HEK293 (cell line): Measurements from ENCODE around the gene CTIF.

Experiments
- CTCF ChIA-PET: fragments of 350-600 bp; formaldehyde crosslinking; extraction: SDS; loops from one replicate; lab custom pipeline; 2021; ENCODE audit warnings: antibody characterized with exemption; lab: Yijun Ruan, JAX
- POLR2A ChIA-PET: fragments of 300-600 bp; formaldehyde crosslinking; extraction: SDS; loops from one replicate; lab custom pipeline; 2020; ENCODE audit warnings: antibody characterized with exemption, inconsistent platforms; lab: Yijun Ruan, JAX
- H3K27ac ChIP-seq: fragments of 200-500 bp; sonication (Bioruptor generic); 2 replicates; pipeline ENCODE4 v1.5.1; 2014; ENCODE audit warnings: low read depth, low read length, control low read depth, inconsistent platforms; ENCODE audit errors: extremely low read depth
- H3K36me3 ChIP-seq, 2 experiments: fragments of 200-500 bp in 1 of 2; sonication (Bioruptor generic) in 1 of 2; 1 replicate in 1 of 2; 2 replicates in 1 of 2; pipeline ENCODE4 v1.5.1; 2014 to 2017; ENCODE audit warnings: inconsistent platforms in 2 of 2, low read length in 2 of 2; ENCODE audit not compliant: control insufficient read depth in 2 of 2, insufficient read depth in 1 of 2
- H3K4me1 ChIP-seq: fragments of 200-500 bp; sonication (Bioruptor generic); 2 replicates; pipeline ENCODE4 v1.5.1; 2014; ENCODE audit warnings: mild to moderate bottlenecking, low read length, inconsistent platforms; ENCODE audit not compliant: control insufficient read depth, insufficient read depth
- H3K4me3 ChIP-seq: 2 replicates; pipeline ENCODE4 v1.5.1; 2011; ENCODE audit warnings: low read depth, mild to moderate bottlenecking, control low read depth, low read length, moderate library complexity
- H3K9me3 ChIP-seq: fragments of 200-500 bp; sonication (Bioruptor generic); 2 replicates; pipeline ENCODE4 v1.5.1; 2014; ENCODE audit warnings: low read depth, low read length, inconsistent platforms; ENCODE audit not compliant: control insufficient read depth, insufficient read depth
- GLIS1 ChIP-seq: fragments of 450-650 bp; formaldehyde crosslinking; IDR thresholded peaks from 2 replicates; pipeline ENCODE4 v1.5.1; 2016; ENCODE audit warnings: missing biosample characterization, missing genetic modification characterization
- SP7 ChIP-seq: fragments of 450-650 bp; formaldehyde crosslinking; IDR thresholded peaks from 2 replicates; pipeline ENCODE4 v1.5.1; 2016; ENCODE audit warnings: missing biosample characterization, missing genetic modification characterization
- ZBTB17 ChIP-seq: fragments of 450-650 bp; formaldehyde crosslinking; IDR thresholded peaks from 2 replicates; pipeline ENCODE4 v1.5.1; 2016; ENCODE audit warnings: missing biosample characterization, missing genetic modification characterization
- ZBTB49 ChIP-seq: fragments of 450-650 bp; formaldehyde crosslinking; IDR thresholded peaks from 2 replicates; pipeline ENCODE4 v1.5.1; 2016; ENCODE audit warnings: missing biosample characterization, missing genetic modification characterization, low read depth
- ZEB2 ChIP-seq: fragments of 450-650 bp; formaldehyde crosslinking; IDR thresholded peaks from 2 replicates; pipeline ENCODE4 v1.5.1; 2016; ENCODE audit warnings: missing biosample characterization, missing genetic modification characterization
- ZIC2 ChIP-seq: fragments of 450-650 bp; formaldehyde crosslinking; IDR thresholded peaks from 2 replicates; pipeline ENCODE4 v1.5.1; 2016; ENCODE audit warnings: missing biosample characterization, missing genetic modification characterization
- ZNF114 ChIP-seq: fragments of 450-650 bp; formaldehyde crosslinking; IDR thresholded peaks from 2 replicates; pipeline ENCODE4 v1.5.0; 2017; ENCODE audit warnings: missing biosample characterization, missing genetic modification characterization
- ZNF155 ChIP-seq: fragments of 450-650 bp; formaldehyde crosslinking; IDR thresholded peaks from 2 replicates; pipeline ENCODE4 v1.5.1; 2016; ENCODE audit warnings: missing biosample characterization, missing genetic modification characterization
- ZNF341 ChIP-seq: fragments of 450-650 bp; formaldehyde crosslinking; IDR thresholded peaks from 2 replicates; pipeline ENCODE4; 2016; ENCODE audit warnings: low read depth, missing biosample characterization, missing genetic modification characterization
- ZNF391 ChIP-seq: fragments of 450-650 bp; formaldehyde crosslinking; IDR thresholded peaks from 2 replicates; pipeline ENCODE4 v1.5.1; 2016; ENCODE audit warnings: low read depth, missing biosample characterization, missing genetic modification characterization, borderline replicate concordance
- ZNF433 ChIP-seq: fragments of 450-650 bp; formaldehyde crosslinking; IDR thresholded peaks from 2 replicates; pipeline ENCODE4 v1.5.1; 2016; ENCODE audit warnings: missing biosample characterization, missing genetic modification characterization, low read depth
- ZNF560 ChIP-seq: fragments of 450-650 bp; formaldehyde crosslinking; IDR thresholded peaks from 2 replicates; pipeline ENCODE4 v1.5.1; 2017; ENCODE audit warnings: missing biosample characterization, missing genetic modification characterization, borderline replicate concordance
- ZNF629 ChIP-seq: fragments of 450-650 bp; formaldehyde crosslinking; IDR thresholded peaks from 2 replicates; pipeline ENCODE4 v1.5.1; 2017; ENCODE audit warnings: missing biosample characterization, missing genetic modification characterization
- ZNF670 ChIP-seq: fragments of 450-650 bp; formaldehyde crosslinking; IDR thresholded peaks from 2 replicates; pipeline ENCODE4 v1.5.1; 2016; ENCODE audit warnings: missing biosample characterization, missing genetic modification characterization, low read depth
- ZNF768 ChIP-seq: fragments of 450-650 bp; formaldehyde crosslinking; IDR thresholded peaks from 2 replicates; pipeline ENCODE4 v1.5.1; 2018; ENCODE audit warnings: missing biosample characterization, mild to moderate bottlenecking, missing genetic modification characterization
- ZNF791 ChIP-seq: fragments of 450-650 bp; formaldehyde crosslinking; IDR thresholded peaks from 2 replicates; pipeline ENCODE4 v1.5.1; 2016; ENCODE audit warnings: missing biosample characterization, missing genetic modification characterization
- ZSCAN18 ChIP-seq: fragments of 450-650 bp; formaldehyde crosslinking; IDR thresholded peaks from 2 replicates; pipeline ENCODE4 v1.5.1; 2016; ENCODE audit warnings: missing biosample characterization, missing genetic modification characterization
- TF ChIP-seq, protein P1 (sequence below): fragments of 450-650 bp; IDR thresholded peaks from 2 replicates; pipeline ENCODE4 v1.5.1; 2018; ENCODE audit warnings: missing biosample characterization, mild to moderate bottlenecking, missing genetic modification characterization
- TF ChIP-seq, protein P2 (sequence below): IDR thresholded peaks from 2 replicates; pipeline ENCODE4 v1.6.1; 2011; ENCODE audit warnings: mild to moderate bottlenecking, low read depth, low read length, borderline replicate concordance
- TF ChIP-seq, protein P3 (sequence below): fragments of 450-650 bp; formaldehyde crosslinking; IDR thresholded peaks from 2 replicates; pipeline ENCODE4 v1.5.1; 2017; ENCODE audit warnings: missing biosample characterization, mild to moderate bottlenecking, missing genetic modification characterization, moderate library complexity

CTIF gene

GRCh38 chr18:48835119-48835518 lies 296.3 kb downstream of the CTIF start:
- Histone ChIP-seq H3K9me3 (no peaks in the 10 kb centered on the region), H3K4me1 (peaks cover 26% of the 10 kb centered on the region), H3K36me3 (no peaks in the 10 kb centered on the region), H3K27ac (no peak overlapping the region), H3K4me3 (no peak overlapping the region)
- ChIA-PET POLR2A (interaction anchor here (1.0 to 1.1 kb wide), 2 partner anchors 17 to 85 kb away, joined by 3 read pairs; no protein-coding TSS in a partner anchor), CTCF (interaction anchor here (0.6 to 2.2 kb wide), 2 partner anchors 9 to 112 kb away, joined by 3 to 7 read pairs; no protein-coding TSS in a partner anchor)
- TF ChIP-seq ZNF433 (tag by site-specific recombination) (no peak), ZNF768 (tag by site-specific recombination) (no peak), ZEB2 (no peak), ZNF791 (tag by site-specific recombination) (no peak), ZSCAN18 (tag by site-specific recombination) (no peak), ZNF341 (no peak)

- peaks cover 26% of the 10 kb centered on the region for H3K4me1 ChIP-seq
- ChIA-PET CTCF (interaction anchor here (2.2 kb wide), 1 partner anchor 9 kb away, joined by 7 read pairs; no protein-coding TSS in a partner anchor), POLR2A (no interaction called here)
- no peak overlapping the region for H3K4me3 ChIP-seq
- H3K36me3 ChIP-seq = no peaks in the 10 kb centered on the region
- no peaks in the 10 kb centered on the region for H3K9me3 ChIP-seq
- H3K27ac ChIP-seq = no peak overlapping the region
- TF ChIP-seq ZNF114 (tag by site-specific recombination) (no peak), ZNF155 (tag by site-specific recombination) (no peak), ZBTB17 (tag by site-specific recombination) (no peak), ZBTB49 (tag by site-specific recombination) (no peak)
These were observed 296.9 kb downstream of the CTIF start for GRCh38 chr18:48835745-48836170.

GRCh38 chr18:48836231-48836805 lies 297.5 kb downstream of the CTIF start:
- Histone ChIP-seq H3K4me3 (no peak overlapping the region), H3K27ac (no peak overlapping the region), H3K4me1 (peaks cover 26% of the 10 kb centered on the region), H3K9me3 (no peaks in the 10 kb centered on the region), H3K36me3 (no peaks in the 10 kb centered on the region)
- ChIA-PET POLR2A (interaction anchor here (1.2 kb wide), 1 partner anchor 9 kb away, joined by 3 read pairs; no protein-coding TSS in a partner anchor), CTCF (interaction anchor here (0.6 kb wide), 1 partner anchor 41 kb away, joined by 4 read pairs; no protein-coding TSS in a partner anchor)
- TF ChIP-seq, protein P1, sequence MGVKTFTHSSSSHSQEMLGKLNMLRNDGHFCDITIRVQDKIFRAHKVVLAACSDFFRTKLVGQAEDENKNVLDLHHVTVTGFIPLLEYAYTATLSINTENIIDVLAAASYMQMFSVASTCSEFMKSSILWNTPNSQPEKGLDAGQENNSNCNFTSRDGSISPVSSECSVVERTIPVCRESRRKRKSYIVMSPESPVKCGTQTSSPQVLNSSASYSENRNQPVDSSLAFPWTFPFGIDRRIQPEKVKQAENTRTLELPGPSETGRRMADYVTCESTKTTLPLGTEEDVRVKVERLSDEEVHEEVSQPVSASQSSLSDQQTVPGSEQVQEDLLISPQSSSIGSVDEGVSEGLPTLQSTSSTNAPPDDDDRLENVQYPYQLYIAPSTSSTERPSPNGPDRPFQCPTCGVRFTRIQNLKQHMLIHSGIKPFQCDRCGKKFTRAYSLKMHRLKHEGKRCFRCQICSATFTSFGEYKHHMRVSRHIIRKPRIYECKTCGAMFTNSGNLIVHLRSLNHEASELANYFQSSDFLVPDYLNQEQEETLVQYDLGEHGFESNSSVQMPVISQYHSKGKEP = no peak
- TF ChIP-seq ZIC2 (tag by site-specific recombination) (no peak), ZSCAN18 (tag by site-specific recombination) (no peak), ZNF155 (tag by site-specific recombination) (no peak), ZNF629 (tag by site-specific recombination) (no peak), SP7 (tag by site-specific recombination) (no peak), ZNF670 (tag by site-specific recombination) (no peak), GLIS1 (tag by site-specific recombination) (no peak), ZNF560 (tag by site-specific recombination) (no peak), ZNF391 (no peak)
- TF ChIP-seq, protein P2, sequence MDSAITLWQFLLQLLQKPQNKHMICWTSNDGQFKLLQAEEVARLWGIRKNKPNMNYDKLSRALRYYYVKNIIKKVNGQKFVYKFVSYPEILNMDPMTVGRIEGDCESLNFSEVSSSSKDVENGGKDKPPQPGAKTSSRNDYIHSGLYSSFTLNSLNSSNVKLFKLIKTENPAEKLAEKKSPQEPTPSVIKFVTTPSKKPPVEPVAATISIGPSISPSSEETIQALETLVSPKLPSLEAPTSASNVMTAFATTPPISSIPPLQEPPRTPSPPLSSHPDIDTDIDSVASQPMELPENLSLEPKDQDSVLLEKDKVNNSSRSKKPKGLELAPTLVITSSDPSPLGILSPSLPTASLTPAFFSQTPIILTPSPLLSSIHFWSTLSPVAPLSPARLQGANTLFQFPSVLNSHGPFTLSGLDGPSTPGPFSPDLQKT = no peak
- TF ChIP-seq, protein P3, sequence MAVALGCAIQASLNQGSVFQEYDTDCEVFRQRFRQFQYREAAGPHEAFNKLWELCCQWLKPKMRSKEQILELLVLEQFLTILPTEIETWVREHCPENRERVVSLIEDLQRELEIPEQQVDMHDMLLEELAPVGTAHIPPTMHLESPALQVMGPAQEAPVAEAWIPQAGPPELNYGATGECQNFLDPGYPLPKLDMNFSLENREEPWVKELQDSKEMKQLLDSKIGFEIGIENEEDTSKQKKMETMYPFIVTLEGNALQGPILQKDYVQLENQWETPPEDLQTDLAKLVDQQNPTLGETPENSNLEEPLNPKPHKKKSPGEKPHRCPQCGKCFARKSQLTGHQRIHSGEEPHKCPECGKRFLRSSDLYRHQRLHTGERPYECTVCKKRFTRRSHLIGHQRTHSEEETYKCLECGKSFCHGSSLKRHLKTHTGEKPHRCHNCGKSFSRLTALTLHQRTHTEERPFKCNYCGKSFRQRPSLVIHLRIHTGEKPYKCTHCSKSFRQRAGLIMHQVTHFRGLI (tag by site-specific recombination) = no peak
